NCI-H128 (cell line): Measurements from ENCODE around the gene CEMP1.

Experiments
- DNase-seq: peaks from one replicate; lab custom pipeline; 2025; ENCODE audit not compliant: unreplicated experiment; lab: John Stamatoyannopoulos, UW

CEMP1 gene

GRCh38 chr16:2487517-2487842 is 43.7 kb downstream of the CEMP1 start:
- no peak for DNase-seq

DNA sequence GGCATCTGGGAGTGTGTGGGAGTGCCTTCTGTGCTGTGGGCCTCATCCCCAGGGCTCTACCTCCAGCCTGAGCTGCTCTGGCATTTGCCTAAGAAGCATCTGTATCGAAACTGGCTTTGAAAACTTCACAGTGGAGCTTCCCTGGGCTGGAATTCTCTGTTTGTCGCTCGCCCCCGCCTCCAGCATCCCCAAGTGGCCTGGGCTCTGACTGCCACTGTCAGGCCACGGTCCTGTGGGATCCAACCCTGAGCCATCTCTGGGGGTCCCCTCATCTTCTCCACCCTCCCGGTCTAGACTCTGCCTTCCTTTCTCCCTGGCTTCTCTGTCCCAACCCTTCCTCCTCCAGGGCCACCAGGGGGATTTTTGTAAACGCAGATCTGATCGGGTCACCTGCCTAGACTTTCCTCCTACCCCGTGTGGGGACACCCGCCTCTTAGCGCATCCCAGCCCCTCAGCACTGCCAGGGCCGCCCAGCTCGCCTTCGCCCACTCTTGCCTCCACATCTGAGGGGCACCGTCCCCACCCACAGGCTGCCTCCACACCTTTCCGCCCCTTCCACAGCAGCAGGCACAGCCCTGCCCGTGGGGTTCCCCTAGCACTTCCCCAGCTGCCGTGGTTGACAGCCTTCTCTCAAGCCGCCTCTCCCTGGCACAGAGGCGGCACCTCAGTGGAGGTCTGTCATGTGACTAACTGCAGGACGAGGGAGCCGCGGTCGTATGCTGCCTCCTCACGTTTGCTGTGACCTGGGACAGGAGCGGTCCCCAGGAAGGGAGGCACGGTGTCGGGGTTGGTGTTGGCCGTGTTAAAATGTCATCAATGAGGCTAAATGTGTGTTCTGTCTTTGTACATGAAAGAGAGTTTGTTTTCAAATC is 44.3 kb downstream of the CEMP1 start:
- no peak for DNase-seq

DNA sequence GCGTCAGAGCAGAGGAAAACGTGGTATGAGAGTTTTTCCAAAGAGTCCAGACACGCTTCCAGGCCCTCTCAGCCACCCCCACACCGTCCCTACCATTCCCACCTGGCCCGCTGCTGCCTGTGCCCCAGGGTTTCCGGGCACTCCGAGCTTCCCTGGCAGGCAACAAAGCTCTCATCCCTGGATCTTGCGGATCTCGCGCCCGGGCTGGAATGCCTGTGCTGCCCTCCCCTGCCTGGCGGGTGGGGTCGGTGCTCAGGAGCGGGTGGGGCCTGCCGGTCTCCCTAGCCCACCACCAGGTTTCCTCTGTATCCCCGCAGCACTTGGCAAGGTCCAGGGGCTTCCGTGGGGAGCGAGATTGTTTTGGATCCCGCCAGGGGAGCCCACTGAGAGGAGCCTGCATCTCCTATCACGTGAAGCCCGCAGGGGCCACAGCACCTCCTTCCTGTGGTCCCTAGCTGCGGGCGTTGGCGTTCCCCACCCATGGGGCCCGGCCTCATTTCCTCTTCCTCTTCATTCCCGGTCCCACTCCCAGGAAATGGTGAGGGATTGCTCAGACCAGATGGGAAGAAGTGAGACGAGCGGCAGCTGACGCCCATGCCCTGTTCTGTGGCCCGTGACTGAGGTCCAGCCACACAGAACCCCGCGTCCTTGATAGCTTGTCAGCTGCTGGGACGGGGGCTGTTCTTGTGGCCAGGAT is 45.2 kb downstream of the CEMP1 start:
- DNase-seq: no peak

DNA sequence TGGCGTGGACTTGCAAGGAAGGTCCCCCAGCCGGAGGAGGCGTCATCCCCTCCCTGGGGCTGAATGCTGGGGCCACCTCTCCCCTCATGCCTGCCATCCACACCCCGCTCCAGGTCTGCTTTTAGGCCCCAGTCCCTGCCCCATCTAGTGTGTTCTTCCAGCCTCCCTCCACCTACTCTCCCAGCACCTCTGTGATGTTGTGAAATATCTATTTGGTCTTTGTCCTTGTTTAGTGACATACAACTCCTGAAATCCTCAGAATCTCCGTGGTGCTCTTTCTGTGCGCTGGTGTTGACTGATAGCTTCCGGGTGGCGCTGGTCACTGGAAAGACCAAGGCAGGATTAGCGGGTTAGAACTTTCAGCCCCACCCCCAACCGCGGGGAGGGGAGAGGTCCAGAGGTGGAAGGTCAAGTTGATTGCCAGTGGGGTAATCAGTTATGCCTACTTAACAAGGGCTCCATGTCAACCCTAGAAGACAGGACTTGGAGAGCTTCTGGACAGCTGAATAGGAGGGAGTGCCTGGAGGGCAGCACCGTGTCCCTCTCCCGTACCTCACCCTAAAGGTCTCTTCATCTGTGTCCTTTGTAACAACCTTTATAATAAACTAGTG is 46.2 kb downstream of the CEMP1 start:
- DNase-seq: no peak

GRCh38 chr16:2483939-2484897 is 47.0 kb downstream of the CEMP1 start:
- no peak for DNase-seq

- DNase-seq: no peak
Measured at GRCh38 chr16:2482708-2483534, 48.3 kb downstream of the CEMP1 start.

GRCh38 chr16:2482249-2482648 is 49.0 kb downstream of the CEMP1 start:
- DNase-seq: no peak

DNA sequence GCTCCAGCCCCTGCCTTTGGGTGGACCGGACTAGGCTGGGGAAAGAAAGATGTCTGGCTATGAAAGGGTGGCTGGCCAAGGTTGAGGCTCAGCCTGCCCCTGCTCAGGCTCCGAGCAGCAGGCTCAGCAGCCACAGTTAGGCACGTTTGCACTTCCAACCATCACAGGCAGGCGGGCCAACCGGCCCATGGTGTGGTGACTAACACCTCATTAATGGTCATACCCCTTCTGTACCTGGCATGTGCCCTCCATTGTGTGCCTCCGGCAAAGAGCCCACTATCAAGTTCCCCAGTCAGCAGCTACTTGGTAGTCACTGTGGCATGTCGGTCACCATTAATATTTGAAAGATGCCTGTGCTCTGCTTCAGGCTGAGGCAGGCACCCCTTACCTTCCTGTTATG is 49.5 kb downstream of the CEMP1 start:
- no peak for DNase-seq

- no peak for DNase-seq
Measured at GRCh38 chr16:2480948-2481347, 50.3 kb downstream of the CEMP1 start.
